ENCODE data around the gene SEC14L1. TPM values are rescaled to one million over a fixed set of nuclear protein-coding genes. Genes with fewer than 3 reads are reported as not detected.
A peak's percentile ranks its signal among the peaks of the same experiment; 100 is the strongest.

The SEC14L1 gene
- total RNA-seq, 4 donors from 2014 or later: 38.4 to 86.1 (median 40.1) TPM

DNA sequence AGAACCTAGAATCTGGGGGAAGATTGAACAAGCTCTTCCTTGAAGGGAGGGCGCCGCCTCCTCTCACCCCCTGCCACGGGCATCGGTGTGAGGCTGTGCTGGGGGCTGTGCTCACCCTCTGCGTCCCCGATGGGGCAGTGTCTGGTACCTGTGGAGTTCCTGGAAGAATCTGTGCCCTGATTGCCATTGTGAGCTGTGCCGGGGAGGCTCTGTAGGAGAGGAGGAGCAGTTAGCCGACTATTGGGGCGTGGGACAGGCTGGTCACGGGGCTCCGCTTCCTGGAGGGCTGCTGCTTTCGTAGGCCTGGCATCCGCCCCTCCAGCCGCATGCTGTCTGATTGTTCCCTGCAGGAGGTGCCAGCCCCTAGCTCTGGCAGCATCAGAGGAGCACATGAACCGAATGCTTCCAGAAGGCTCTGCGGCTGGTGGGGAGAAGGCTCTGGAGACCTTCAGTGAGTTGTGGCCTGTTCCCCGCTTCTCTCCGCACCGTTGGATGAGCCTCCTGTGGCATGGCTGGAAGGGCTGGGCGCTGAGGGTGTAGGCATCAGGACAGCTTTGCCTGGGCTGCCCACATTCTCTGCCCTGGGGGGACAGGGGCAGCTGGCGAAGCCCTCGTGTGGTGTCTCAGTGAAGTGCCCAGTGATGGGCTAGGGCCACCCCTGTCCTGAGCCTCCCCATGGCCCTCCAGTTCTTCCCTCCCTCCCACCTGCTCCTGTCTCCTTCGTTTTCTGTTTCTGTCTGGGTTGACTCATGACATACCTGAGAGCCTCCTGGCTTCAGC, 86.9 kb downstream of the SEC14L1 start:
- H3K27ac ChIP-seq: peak overlapping the region in 3 of 4 donors; percentile 37 to 65 (median 51)
- 69 to 100% methylated on average over 1 to 3 of the region's 23 CpGs for WGBS, 2 donors (ENCODE audit: low coverage in 1 of 2)
- peak; percentile 66 for ATAC-seq

DNA sequence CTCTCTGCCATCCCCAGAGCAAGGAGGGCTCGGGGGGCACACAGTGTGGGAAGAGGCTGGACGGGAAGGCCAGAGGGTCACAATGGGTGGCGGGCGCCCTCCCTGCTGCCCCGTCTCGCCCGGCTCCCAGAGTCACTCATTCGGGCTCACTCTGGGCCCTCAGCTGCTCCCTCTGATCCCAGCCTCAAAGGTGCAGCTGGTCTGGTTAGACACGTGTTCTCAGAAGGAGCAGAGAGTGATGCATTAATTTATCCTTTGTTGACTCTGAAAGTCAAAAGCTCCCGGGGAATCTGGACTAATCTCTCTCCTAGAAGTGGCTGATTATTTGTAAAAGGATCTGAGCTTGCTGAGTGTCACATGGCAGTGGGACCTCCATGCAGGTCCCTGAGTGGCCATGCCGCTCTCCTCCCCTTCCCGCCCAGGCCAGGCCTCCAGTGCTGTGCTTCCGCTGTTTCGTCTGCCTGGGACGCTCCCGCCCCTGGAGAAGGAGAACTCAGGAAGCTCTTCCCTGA, 87.5 kb downstream of the SEC14L1 start:
- ATAC-seq: no peak
- Histone ChIP-seq H3K9me3 (no peaks in the 10 kb centered on the region), H3K36me3 (no peaks in the 10 kb centered on the region), H3K27ac (peak overlapping the region in 1 of 4 donors; percentile 43), H3K27me3 (no peaks in the 10 kb centered on the region), H3K4me1 (no peaks in the 10 kb centered on the region), H3K4me3 (no peak overlapping the region)
- WGBS, 2 donors (ENCODE audit: low coverage in 1 of 2): 77 to 81% methylated on average over 8 to 12 of the region's 16 CpGs
- TF ChIP-seq CTCF (IDR thresholded peaks at IDR 0.05) (no peak), POLR2A (IDR thresholded peaks at IDR 0.05) (no peak), EP300 (IDR thresholded peaks at IDR 0.05) (no peak), POLR2AphosphoS5 (IDR thresholded peaks at IDR 0.05) (no peak)

More for the DNA sequence above, 86.9 kb downstream of the SEC14L1 start:
- peak overlapping the region in 1 of 2 donors; percentile 24 for H3K4me3 ChIP-seq
- TF ChIP-seq POLR2A (IDR thresholded peaks at IDR 0.05): no peak
- no peak for TF ChIP-seq POLR2AphosphoS5 (IDR thresholded peaks at IDR 0.05)
- no peak for TF ChIP-seq EP300 (IDR thresholded peaks at IDR 0.05)
- no peak for TF ChIP-seq CTCF (IDR thresholded peaks at IDR 0.05)
- no peaks in the 10 kb centered on the region for H3K27me3 ChIP-seq
- no peaks in the 10 kb centered on the region for H3K9me3 ChIP-seq
- H3K4me1 ChIP-seq: no peaks in the 10 kb centered on the region
- no peaks in the 10 kb centered on the region for H3K36me3 ChIP-seq

GRCh38 chr17:77228816-77229215, 88.0 kb downstream of the SEC14L1 start:
- ATAC-seq: no peak
- TF ChIP-seq CTCF (IDR thresholded peaks at IDR 0.05) (no peak), POLR2A (IDR thresholded peaks at IDR 0.05) (no peak), EP300 (IDR thresholded peaks at IDR 0.05) (no peak)
- 85 to 96% methylated on average over 7 to 8 of the region's 13 CpGs for WGBS, 2 donors (ENCODE audit: low coverage in 1 of 2)

GRCh38 chr17:77229786-77230435, 89.1 kb downstream of the SEC14L1 start:
- peaks cover 0 to 9% (median 2%) of the 10 kb centered on the region in 3 donors for H3K4me1 ChIP-seq
- H3K36me3 ChIP-seq: no peaks in the 10 kb centered on the region
- WGBS, 2 donors (ENCODE audit: low coverage in 1 of 2): no CpG with 5 or more reads among the region's 25 CpGs
- H3K27me3 ChIP-seq: no peaks in the 10 kb centered on the region
- H3K4me3 ChIP-seq: no peak overlapping the region
- ATAC-seq: no peak
- no peak for TF ChIP-seq EP300 (IDR thresholded peaks at IDR 0.05)
- TF ChIP-seq POLR2A (IDR thresholded peaks at IDR 0.05): no peak
- TF ChIP-seq POLR2AphosphoS5 (IDR thresholded peaks at IDR 0.05): no peak
- TF ChIP-seq CTCF (IDR thresholded peaks at IDR 0.05): no peak
- H3K9me3 ChIP-seq: no peaks in the 10 kb centered on the region
- no peak overlapping the region for H3K27ac ChIP-seq

More at GRCh38 chr17:77228816-77229215, 88.0 kb downstream of the SEC14L1 start:
- no peaks in the 10 kb centered on the region for H3K27me3 ChIP-seq
- H3K4me1 ChIP-seq: no peaks in the 10 kb centered on the region
- no peaks in the 10 kb centered on the region for H3K36me3 ChIP-seq
- H3K9me3 ChIP-seq: no peaks in the 10 kb centered on the region
- no peak overlapping the region for H3K4me3 ChIP-seq
- H3K27ac ChIP-seq: no peak overlapping the region
